Glutamatergic neuron (in vitro differentiated cells): Measurements from ENCODE around the gene TSR3. TPM values are rescaled to one million over a fixed set of nuclear protein-coding genes. Genes with fewer than 3 reads are reported as not detected.

Experiments
- DNase-seq: peaks from one replicate; pipeline ENCODE4 v3.0.0; 2022
- H3K27ac Mint-ChIP-seq: one replicate; pipeline ENCODE4 v1.8.0; 2020; ENCODE audit warnings: mild to moderate bottlenecking, mixed read lengths, inconsistent platforms; ENCODE audit not compliant: unreplicated experiment
- H3K27me3 Mint-ChIP-seq: one replicate; pipeline ENCODE4 v1.8.0; 2020; ENCODE audit warnings: mild to moderate bottlenecking, moderate library complexity, mixed read lengths, inconsistent platforms; ENCODE audit not compliant: unreplicated experiment
- H3K36me3 Mint-ChIP-seq: one replicate; pipeline ENCODE4 v1.8.0; 2020; ENCODE audit warnings: mild to moderate bottlenecking, mixed read lengths, inconsistent platforms; ENCODE audit not compliant: unreplicated experiment
- H3K4me1 Mint-ChIP-seq: one replicate; pipeline ENCODE4 v1.8.0; 2020; ENCODE audit warnings: mild to moderate bottlenecking, low read depth, mixed read lengths, inconsistent platforms; ENCODE audit not compliant: unreplicated experiment
- H3K4me3 Mint-ChIP-seq: one replicate; pipeline ENCODE4 v1.8.0; 2020; ENCODE audit warnings: mild to moderate bottlenecking, mixed read lengths, inconsistent platforms; ENCODE audit not compliant: unreplicated experiment
- H3K9me3 Mint-ChIP-seq: one replicate; pipeline ENCODE4 v1.8.0; 2020; ENCODE audit warnings: mild to moderate bottlenecking, moderate library complexity, mixed read lengths, inconsistent platforms; ENCODE audit not compliant: unreplicated experiment
- total RNA-seq: library from RNA; stranded (reverse); fragmentation: NEBNext Ultra II Directional; extraction: Animal tissue kit (Norgen Biotek cat#: 25700); gene quantifications from one replicate; pipeline ENCODE4 v1.2.1, GENCODE V29; 2021; ENCODE audit not compliant: unreplicated experiment
- TF ChIP-seq, protein P1 (sequence below): fragments of 200-600 bp; sonication (generic); IDR thresholded peaks from one replicate; pipeline ENCODE4 v1.5.0; 2021; ENCODE audit not compliant: partially characterized antibody, unreplicated experiment

Gene TSR3
- total RNA-seq, 1 donor from 2014 or later: 52.5 TPM

DNA sequence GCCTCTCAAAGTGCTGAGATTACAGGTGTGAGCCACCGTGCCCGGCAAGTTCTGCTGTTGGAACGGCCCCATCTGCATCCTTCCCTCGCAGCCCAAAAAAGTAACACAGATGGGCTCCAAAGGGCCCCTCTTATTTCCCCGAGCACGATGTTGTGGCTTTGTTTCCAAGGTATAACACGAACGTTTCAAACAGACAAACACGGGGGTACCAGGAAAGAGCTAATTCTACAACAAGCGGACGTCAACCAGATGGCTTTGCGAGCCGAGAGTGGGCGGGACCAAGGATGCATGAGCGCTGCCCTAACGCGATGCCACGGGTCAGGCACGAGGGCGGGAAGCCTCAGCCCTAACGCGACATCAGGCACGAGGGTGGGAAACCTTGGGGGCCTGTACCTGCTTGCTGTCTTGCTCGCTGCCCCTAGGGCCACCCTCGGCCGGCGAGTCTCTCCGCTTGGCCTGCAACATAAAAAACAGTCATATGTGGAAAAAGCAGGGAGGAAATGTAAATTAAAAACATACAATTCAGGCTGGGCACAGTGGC is 38.6 kb upstream of the TSR3 start:
- Mint-ChIP-seq H3K4me3 (no peak overlapping the region), H3K9me3 (peaks cover 1% of the 10 kb centered on the region), H3K36me3 (no peaks in the 10 kb centered on the region), H3K4me1 (peaks cover 3% of the 10 kb centered on the region), H3K27ac (no peak overlapping the region), H3K27me3 (peaks cover 2% of the 10 kb centered on the region)
- TF ChIP-seq, protein P1, sequence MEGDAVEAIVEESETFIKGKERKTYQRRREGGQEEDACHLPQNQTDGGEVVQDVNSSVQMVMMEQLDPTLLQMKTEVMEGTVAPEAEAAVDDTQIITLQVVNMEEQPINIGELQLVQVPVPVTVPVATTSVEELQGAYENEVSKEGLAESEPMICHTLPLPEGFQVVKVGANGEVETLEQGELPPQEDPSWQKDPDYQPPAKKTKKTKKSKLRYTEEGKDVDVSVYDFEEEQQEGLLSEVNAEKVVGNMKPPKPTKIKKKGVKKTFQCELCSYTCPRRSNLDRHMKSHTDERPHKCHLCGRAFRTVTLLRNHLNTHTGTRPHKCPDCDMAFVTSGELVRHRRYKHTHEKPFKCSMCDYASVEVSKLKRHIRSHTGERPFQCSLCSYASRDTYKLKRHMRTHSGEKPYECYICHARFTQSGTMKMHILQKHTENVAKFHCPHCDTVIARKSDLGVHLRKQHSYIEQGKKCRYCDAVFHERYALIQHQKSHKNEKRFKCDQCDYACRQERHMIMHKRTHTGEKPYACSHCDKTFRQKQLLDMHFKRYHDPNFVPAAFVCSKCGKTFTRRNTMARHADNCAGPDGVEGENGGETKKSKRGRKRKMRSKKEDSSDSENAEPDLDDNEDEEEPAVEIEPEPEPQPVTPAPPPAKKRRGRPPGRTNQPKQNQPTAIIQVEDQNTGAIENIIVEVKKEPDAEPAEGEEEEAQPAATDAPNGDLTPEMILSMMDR: no peak
- no peak for DNase-seq

DNA sequence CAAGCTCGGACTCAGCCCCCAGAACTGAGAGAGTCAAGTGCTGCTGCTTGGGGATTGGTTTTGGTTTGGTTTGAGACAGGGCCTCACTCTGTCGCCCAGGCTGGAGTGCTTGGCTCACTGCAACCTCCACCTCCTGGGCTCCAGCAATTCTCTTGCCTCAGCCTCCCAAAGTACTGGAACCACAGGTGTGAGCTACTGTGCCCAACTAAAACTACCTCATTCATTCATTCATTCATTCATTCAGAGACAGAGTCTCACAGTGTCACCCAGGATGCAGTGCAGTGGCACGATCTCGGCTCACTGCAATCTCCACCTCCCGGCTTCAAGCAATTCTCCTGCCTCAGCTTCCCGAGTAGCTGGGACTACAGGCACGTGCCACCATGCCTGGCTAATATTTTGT is 38.1 kb upstream of the TSR3 start:
- H3K9me3 Mint-ChIP-seq: peaks cover 1% of the 10 kb centered on the region
- H3K36me3 Mint-ChIP-seq: no peaks in the 10 kb centered on the region
- H3K4me1 Mint-ChIP-seq: peaks cover 3% of the 10 kb centered on the region
- no peak for DNase-seq
- TF ChIP-seq, protein P1: no peak
- H3K27me3 Mint-ChIP-seq: peaks cover 2% of the 10 kb centered on the region
- H3K27ac Mint-ChIP-seq: no peak overlapping the region
- no peak overlapping the region for H3K4me3 Mint-ChIP-seq

DNA sequence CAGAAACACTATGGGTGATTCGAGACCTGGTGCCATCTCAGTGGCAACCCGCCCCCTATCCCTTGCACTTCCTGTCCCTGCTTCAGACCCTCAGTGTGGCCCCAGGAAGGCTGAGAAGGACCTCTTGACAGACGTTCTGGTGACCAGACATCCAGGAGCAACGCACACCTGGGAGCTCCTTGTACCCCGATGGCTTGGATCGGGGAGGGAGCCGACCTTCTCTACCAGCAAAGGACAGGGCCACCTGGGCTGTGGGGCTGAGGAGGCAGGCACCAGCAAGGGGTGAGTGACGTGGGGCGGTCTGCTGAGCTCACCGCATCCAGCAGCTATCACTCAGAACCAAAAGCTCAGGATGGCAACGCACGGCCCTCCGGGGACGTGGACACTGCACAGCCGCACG is 35.7 kb upstream of the TSR3 start:
- H3K4me3 Mint-ChIP-seq: no peak overlapping the region
- H3K4me1 Mint-ChIP-seq: no peaks in the 10 kb centered on the region
- H3K27ac Mint-ChIP-seq: no peak overlapping the region
- peaks cover 2% of the 10 kb centered on the region for H3K27me3 Mint-ChIP-seq
- H3K9me3 Mint-ChIP-seq: peaks cover 3% of the 10 kb centered on the region
- DNase-seq: no peak
- H3K36me3 Mint-ChIP-seq: no peaks in the 10 kb centered on the region
- TF ChIP-seq, protein P1: no peak

DNA sequence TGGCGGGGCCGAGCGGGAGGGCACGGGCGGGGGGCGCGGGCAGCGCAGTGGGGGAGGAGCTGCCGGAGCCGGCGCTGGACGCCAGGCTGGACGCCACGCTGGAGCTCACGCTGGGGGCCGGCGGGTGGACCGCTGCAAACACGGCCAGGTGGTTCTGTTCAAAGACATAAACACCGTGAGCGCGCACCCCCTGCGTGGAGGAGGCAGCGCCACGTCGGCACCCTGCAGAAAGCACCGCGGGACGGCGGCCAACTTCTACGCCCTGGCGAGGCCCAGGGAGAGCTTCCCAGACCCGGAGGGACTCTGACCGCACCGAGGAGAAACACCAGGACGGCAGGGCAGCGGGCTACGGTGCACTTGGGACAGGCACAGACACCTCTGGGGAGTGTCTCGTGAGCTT is 33.6 kb upstream of the TSR3 start:
- Mint-ChIP-seq H3K9me3 (peaks cover 3% of the 10 kb centered on the region), H3K27me3 (peaks cover 2% of the 10 kb centered on the region), H3K27ac (no peak overlapping the region), H3K4me3 (no peak overlapping the region), H3K4me1 (no peaks in the 10 kb centered on the region), H3K36me3 (no peaks in the 10 kb centered on the region)
- DNase-seq: no peak
- TF ChIP-seq, protein P1: no peak

DNA sequence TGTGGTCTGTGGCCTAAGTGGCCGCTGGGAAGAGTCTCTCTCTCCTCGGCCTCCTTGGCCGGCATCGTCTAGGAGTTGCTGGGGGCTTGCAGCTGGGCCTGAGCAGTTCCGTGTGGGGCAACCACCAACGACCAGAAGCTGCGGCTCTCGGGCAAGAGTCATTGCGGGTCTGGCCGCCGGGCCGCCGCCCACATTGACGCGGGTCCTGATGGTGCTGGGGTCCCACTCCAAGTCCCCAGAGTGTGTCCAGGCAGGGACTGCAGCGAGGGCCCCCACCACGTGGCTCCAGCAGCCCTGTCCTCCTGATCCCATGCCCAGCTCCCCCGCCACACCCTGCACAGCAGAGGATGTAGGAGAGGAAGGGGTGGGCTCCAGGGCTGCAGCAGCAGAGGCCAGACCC is 31.9 kb upstream of the TSR3 start:
- peaks cover 5% of the 10 kb centered on the region for H3K4me1 Mint-ChIP-seq
- no peak overlapping the region for H3K27ac Mint-ChIP-seq
- TF ChIP-seq, protein P1: no peak
- no peak overlapping the region for H3K4me3 Mint-ChIP-seq
- no peak for DNase-seq
- peaks cover 7% of the 10 kb centered on the region for H3K9me3 Mint-ChIP-seq
- H3K27me3 Mint-ChIP-seq: peaks cover 9% of the 10 kb centered on the region
- no peaks in the 10 kb centered on the region for H3K36me3 Mint-ChIP-seq
